ENCODE data around the gene LRP1. TPM values are rescaled to one million over a fixed set of nuclear protein-coding genes. Genes with fewer than 3 reads are reported as not detected.

LRP1 gene
- total and polyA plus RNA-seq, 4 donors, result 87.5 to 375 (median 139) TPM

DNA sequence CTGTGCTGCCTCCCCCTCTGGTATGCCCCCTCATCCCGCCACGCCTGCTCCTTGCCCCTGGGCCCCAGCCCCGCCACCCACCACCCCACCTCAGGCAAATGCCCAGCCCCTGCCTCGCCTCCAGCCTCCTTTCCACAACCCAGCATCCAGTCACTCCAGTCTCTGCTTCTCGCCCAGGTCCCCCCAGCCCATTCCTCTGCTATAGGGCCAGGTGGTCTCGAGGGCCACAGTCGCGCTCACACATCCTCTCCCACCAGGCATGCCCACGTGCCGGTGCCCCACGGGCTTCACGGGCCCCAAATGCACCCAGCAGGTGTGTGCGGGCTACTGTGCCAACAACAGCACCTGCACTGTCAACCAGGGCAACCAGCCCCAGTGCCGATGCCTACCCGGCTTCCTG is 82.2 kb downstream of the LRP1 start:
- Histone ChIP-seq H3K9ac (ENCODE audit: low read depth in 1 of 2, low read length in 2 of 2) (no peak overlapping the region), H3K36me3 (ENCODE audit: control insufficient read depth in 4 of 4, insufficient read depth in 3 of 4, low read depth in 1 of 4, low read length in 3 of 4) (peaks cover 32 to 70% (median 34%) of the 10 kb centered on the region in 4 donors), H3K9me3 (ENCODE audit: control insufficient read depth in 4 of 4, low read length in 3 of 4) (no peaks in the 10 kb centered on the region), H3K4me3 (ENCODE audit: low read depth in 1 of 3, low read length in 3 of 3) (no peak overlapping the region), H3K27ac (ENCODE audit: low read depth in 1 of 2, low read length in 2 of 2) (no peak overlapping the region), H3K27me3 (ENCODE audit: control insufficient read depth in 4 of 4, insufficient read depth in 4 of 4, low read length in 3 of 4) (no peaks in the 10 kb centered on the region), H3K4me1 (ENCODE audit: control insufficient read depth in 4 of 4, insufficient read depth in 4 of 4, low read length in 3 of 4) (peaks cover 0 to 4% (median 0%) of the 10 kb centered on the region in 4 donors)
- 95% methylated on average over 15 of the region's 15 CpGs for WGBS
- DNase-seq (ENCODE audit: low spot score), result no peak
- no peak for TF ChIP-seq YY1 (IDR thresholded peaks at IDR 0.05)
- no peak for TF ChIP-seq RXRA (IDR thresholded peaks at IDR 0.05)
- no peak for TF ChIP-seq FOXA2 (IDR thresholded peaks at IDR 0.05)

- no peak overlapping the region for H3K4me3 ChIP-seq (ENCODE audit: low read depth in 1 of 3, low read length in 3 of 3)
- peaks cover 27 to 63% (median 29%) of the 10 kb centered on the region in 4 donors for H3K36me3 ChIP-seq (ENCODE audit: control insufficient read depth in 4 of 4, insufficient read depth in 3 of 4, low read depth in 1 of 4, low read length in 3 of 4)
- no peaks in the 10 kb centered on the region for H3K9me3 ChIP-seq (ENCODE audit: control insufficient read depth in 4 of 4, low read length in 3 of 4)
- H3K27me3 ChIP-seq (ENCODE audit: control insufficient read depth in 4 of 4, insufficient read depth in 4 of 4, low read length in 3 of 4), result peaks cover 0 to 3% (median 0%) of the 10 kb centered on the region in 4 donors
- no peak overlapping the region for H3K27ac ChIP-seq (ENCODE audit: low read depth in 1 of 2, low read length in 2 of 2)
- H3K9ac ChIP-seq (ENCODE audit: low read depth in 1 of 2, low read length in 2 of 2), result no peak overlapping the region
- TF ChIP-seq ZBTB33 (IDR thresholded peaks at IDR 0.05) (no peak), MAX (IDR thresholded peaks at IDR 0.05) (no peak), FOXA1 (IDR thresholded peaks at IDR 0.05) (no peak), JUND (IDR thresholded peaks at IDR 0.05) (no peak), HNF4A (conservative IDR thresholded peaks at IDR 0.05) (no peak), TAF1 (conservative IDR thresholded peaks at IDR 0.05) (no peak), FOXA2 (IDR thresholded peaks at IDR 0.05) (no peak)
- TF ChIP-seq, protein P1, sequence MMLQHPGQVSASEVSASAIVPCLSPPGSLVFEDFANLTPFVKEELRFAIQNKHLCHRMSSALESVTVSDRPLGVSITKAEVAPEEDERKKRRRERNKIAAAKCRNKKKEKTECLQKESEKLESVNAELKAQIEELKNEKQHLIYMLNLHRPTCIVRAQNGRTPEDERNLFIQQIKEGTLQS (IDR thresholded peaks at IDR 0.05), result no peak
- peaks cover 0 to 10% (median 2%) of the 10 kb centered on the region in 4 donors for H3K4me1 ChIP-seq (ENCODE audit: control insufficient read depth in 4 of 4, insufficient read depth in 4 of 4, low read length in 3 of 4)
- WGBS, result 89% methylated on average over 16 of the region's 16 CpGs
- no peak for DNase-seq (ENCODE audit: low spot score)
Observed at GRCh38 chr12:57210926-57211692, 82.8 kb downstream of the LRP1 start.

DNA sequence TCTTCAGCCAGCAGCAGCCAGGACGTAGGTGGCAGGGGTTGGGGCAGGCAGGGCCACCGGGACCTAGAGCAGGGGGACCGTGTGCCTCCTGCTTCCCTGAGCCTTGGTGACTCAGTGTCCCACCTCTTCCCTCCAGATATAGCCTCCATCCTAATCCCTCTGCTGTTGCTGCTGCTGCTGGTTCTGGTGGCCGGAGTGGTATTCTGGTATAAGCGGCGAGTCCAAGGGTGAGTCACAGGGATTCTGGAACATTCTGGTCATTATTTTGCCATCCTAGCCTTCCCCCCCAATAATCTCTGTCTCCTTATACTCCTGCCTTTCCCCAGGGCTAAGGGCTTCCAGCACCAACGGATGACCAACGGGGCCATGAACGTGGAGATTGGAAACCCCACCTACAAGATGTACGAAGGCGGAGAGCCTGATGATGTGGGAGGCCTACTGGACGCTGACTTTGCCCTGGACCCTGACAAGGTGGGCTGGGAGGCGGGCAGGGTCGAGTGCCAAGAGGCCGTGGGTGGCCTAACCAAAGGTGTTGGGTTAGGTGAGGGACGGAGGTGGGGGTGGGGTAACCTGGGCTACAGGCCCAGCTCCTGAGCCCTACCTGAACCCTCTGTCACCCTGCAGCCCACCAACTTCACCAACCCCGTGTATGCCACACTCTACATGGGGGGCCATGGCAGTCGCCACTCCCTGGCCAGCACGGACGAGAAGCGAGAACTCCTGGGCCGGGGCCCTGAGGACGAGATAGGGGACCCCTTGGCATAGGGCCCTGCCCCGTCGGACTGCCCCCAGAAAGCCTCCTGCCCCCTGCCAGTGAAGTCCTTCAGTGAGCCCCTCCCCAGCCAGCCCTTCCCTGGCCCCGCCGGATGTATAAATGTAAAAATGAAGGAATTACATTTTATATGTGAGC is 83.8 kb downstream of the LRP1 start:
- peaks cover 2 to 16% (median 6%) of the 10 kb centered on the region in 4 donors for H3K4me1 ChIP-seq (ENCODE audit: control insufficient read depth in 4 of 4, insufficient read depth in 4 of 4, low read length in 3 of 4)
- no peaks in the 10 kb centered on the region for H3K9me3 ChIP-seq (ENCODE audit: control insufficient read depth in 4 of 4, low read length in 3 of 4)
- DNase-seq (ENCODE audit: low spot score), result no peak
- no peak overlapping the region for H3K4me3 ChIP-seq (ENCODE audit: low read depth in 1 of 3, low read length in 3 of 3)
- H3K36me3 ChIP-seq (ENCODE audit: control insufficient read depth in 4 of 4, insufficient read depth in 3 of 4, low read depth in 1 of 4, low read length in 3 of 4), result peaks cover 22 to 56% (median 24%) of the 10 kb centered on the region in 4 donors
- peaks cover 0 to 3% (median 0%) of the 10 kb centered on the region in 4 donors for H3K27me3 ChIP-seq (ENCODE audit: control insufficient read depth in 4 of 4, insufficient read depth in 4 of 4, low read length in 3 of 4)
- H3K27ac ChIP-seq (ENCODE audit: low read depth in 1 of 2, low read length in 2 of 2), result no peak overlapping the region
- 80% methylated on average over 27 of the region's 27 CpGs for WGBS
- no peak overlapping the region for H3K9ac ChIP-seq (ENCODE audit: low read depth in 1 of 2, low read length in 2 of 2)
- TF ChIP-seq RXRA (IDR thresholded peaks at IDR 0.05), result no peak
- TF ChIP-seq TAF1 (conservative IDR thresholded peaks at IDR 0.05), result no peak
- TF ChIP-seq, protein P1 (IDR thresholded peaks at IDR 0.05), result no peak
- TF ChIP-seq NR2F2 (IDR thresholded peaks at IDR 0.05), result no peak
- TF ChIP-seq RAD21 (IDR thresholded peaks at IDR 0.05), result no peak
- TF ChIP-seq MAX (IDR thresholded peaks at IDR 0.05), result no peak
- no peak for TF ChIP-seq ZBTB33 (IDR thresholded peaks at IDR 0.05)
- TF ChIP-seq YY1 (IDR thresholded peaks at IDR 0.05), result no peak
- no peak for TF ChIP-seq FOXA1 (IDR thresholded peaks at IDR 0.05)
- no peak for TF ChIP-seq FOXA2 (IDR thresholded peaks at IDR 0.05)
- TF ChIP-seq SP1 (IDR thresholded peaks at IDR 0.05), result no peak
- TF ChIP-seq HNF4A (conservative IDR thresholded peaks at IDR 0.05), result no peak
- no peak for TF ChIP-seq REST (IDR thresholded peaks at IDR 0.05)
